Glutamatergic neuron (in vitro differentiated cells): ENCODE measurements around the gene OR56A3. TPM values are rescaled to one million over a fixed set of nuclear protein-coding genes. Genes with fewer than 3 reads are reported as not detected.

Experiments
- DNase-seq: peaks from one replicate; pipeline ENCODE4 v3.0.0; 2022
- H3K27ac Mint-ChIP-seq: one replicate; pipeline ENCODE4 v1.8.0; 2020; ENCODE audit warnings: mild to moderate bottlenecking, mixed read lengths, inconsistent platforms; ENCODE audit not compliant: unreplicated experiment
- H3K27me3 Mint-ChIP-seq: one replicate; pipeline ENCODE4 v1.8.0; 2020; ENCODE audit warnings: mild to moderate bottlenecking, moderate library complexity, mixed read lengths, inconsistent platforms; ENCODE audit not compliant: unreplicated experiment
- H3K36me3 Mint-ChIP-seq: one replicate; pipeline ENCODE4 v1.8.0; 2020; ENCODE audit warnings: mild to moderate bottlenecking, mixed read lengths, inconsistent platforms; ENCODE audit not compliant: unreplicated experiment
- H3K4me1 Mint-ChIP-seq: one replicate; pipeline ENCODE4 v1.8.0; 2020; ENCODE audit warnings: mild to moderate bottlenecking, low read depth, mixed read lengths, inconsistent platforms; ENCODE audit not compliant: unreplicated experiment
- H3K4me3 Mint-ChIP-seq: one replicate; pipeline ENCODE4 v1.8.0; 2020; ENCODE audit warnings: mild to moderate bottlenecking, mixed read lengths, inconsistent platforms; ENCODE audit not compliant: unreplicated experiment
- H3K9me3 Mint-ChIP-seq: one replicate; pipeline ENCODE4 v1.8.0; 2020; ENCODE audit warnings: mild to moderate bottlenecking, moderate library complexity, mixed read lengths, inconsistent platforms; ENCODE audit not compliant: unreplicated experiment
- long read RNA-seq: library from polyadenylated mRNA; unstranded; transcript quantifications from one replicate; pipeline ENCODE4 v2.0.0, GENCODE V29; 2020; ENCODE audit not compliant: unreplicated experiment
- total RNA-seq: library from RNA; stranded (reverse); fragmentation: NEBNext Ultra II Directional; extraction: Animal tissue kit (Norgen Biotek cat#: 25700); gene quantifications from one replicate; pipeline ENCODE4 v1.2.1, GENCODE V29; 2021; ENCODE audit not compliant: unreplicated experiment
- TF ChIP-seq, protein P1 (sequence below): fragments of 200-600 bp; sonication (generic); IDR thresholded peaks from one replicate; pipeline ENCODE4 v1.5.0; 2021; ENCODE audit not compliant: partially characterized antibody, unreplicated experiment

The OR56A3 gene, protein sequence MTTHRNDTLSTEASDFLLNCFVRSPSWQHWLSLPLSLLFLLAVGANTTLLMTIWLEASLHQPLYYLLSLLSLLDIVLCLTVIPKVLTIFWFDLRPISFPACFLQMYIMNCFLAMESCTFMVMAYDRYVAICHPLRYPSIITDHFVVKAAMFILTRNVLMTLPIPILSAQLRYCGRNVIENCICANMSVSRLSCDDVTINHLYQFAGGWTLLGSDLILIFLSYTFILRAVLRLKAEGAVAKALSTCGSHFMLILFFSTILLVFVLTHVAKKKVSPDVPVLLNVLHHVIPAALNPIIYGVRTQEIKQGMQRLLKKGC
- total RNA-seq = not detected
- long read RNA-seq = 0 reads

DNA sequence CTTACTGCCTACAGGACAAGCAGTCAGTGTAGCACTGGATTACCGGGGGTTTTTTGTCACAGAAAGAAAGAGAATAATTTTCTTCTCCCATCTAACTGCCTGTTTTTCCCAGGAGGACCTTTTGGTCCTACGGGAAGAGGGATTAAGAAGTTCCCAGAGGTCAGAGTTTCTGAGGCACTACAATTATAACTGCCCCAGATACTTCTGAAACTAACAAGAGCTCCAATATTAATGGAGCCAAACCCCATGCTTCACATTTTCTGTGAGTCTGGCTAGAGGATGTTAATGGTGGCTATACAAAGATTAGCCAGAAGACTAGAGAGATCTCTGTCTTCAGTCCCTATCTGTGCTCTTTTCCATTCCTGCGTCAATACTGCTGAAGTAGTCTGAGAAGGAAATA lies at the start of gene OR56A3:
OR56A3 (plus strand) TSS at position 301 of the 400 bp plus-strand sequence. CDS start 5,096 bp downstream, outside the sequence.
- Mint-ChIP-seq H3K9me3 (peaks cover 5% of the 10 kb centered on the region), H3K4me3 (no peak within 1 kb of the TSS), H3K27ac (peak within 1 kb of the TSS; percentile 46), H3K36me3 (peaks cover 12% of the 10 kb centered on the region), H3K27me3 (peaks cover 2% of the 10 kb centered on the region), H3K4me1 (peaks cover 2% of the 10 kb centered on the region)
- no peak for DNase-seq
- TF ChIP-seq, protein P1, sequence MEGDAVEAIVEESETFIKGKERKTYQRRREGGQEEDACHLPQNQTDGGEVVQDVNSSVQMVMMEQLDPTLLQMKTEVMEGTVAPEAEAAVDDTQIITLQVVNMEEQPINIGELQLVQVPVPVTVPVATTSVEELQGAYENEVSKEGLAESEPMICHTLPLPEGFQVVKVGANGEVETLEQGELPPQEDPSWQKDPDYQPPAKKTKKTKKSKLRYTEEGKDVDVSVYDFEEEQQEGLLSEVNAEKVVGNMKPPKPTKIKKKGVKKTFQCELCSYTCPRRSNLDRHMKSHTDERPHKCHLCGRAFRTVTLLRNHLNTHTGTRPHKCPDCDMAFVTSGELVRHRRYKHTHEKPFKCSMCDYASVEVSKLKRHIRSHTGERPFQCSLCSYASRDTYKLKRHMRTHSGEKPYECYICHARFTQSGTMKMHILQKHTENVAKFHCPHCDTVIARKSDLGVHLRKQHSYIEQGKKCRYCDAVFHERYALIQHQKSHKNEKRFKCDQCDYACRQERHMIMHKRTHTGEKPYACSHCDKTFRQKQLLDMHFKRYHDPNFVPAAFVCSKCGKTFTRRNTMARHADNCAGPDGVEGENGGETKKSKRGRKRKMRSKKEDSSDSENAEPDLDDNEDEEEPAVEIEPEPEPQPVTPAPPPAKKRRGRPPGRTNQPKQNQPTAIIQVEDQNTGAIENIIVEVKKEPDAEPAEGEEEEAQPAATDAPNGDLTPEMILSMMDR = no peak

DNA sequence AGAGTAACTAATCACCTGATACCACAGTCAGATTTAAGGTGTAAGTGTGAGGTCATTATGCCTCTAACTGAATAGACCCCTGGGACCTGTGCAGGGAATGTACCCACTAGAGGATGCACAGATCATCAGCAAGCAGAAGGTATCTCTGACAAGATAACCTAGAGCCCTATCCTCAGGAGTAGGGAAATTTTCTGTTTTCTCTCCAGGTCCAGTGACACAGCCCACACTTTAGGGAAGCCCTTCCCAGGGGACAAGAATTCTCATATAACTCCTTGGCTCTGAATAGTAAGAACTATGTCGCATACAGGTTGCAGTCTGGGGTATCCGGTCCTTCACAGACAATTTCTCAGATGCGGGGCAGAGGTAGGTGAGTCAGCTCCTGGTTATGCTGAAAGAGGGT lies 49.1 kb upstream of the OR56A3 start, which contains the start of gene OR52E5:
OR52E5 (plus strand) TSS at position 301 of the 400 bp plus-strand sequence. CDS start 7,569 bp downstream, outside the sequence.
- Mint-ChIP-seq H3K4me3 (no peak within 1 kb of the TSS), H3K36me3 (no peaks in the 10 kb centered on the region), H3K27ac (no peak within 1 kb of the TSS), H3K27me3 (no peaks in the 10 kb centered on the region), H3K9me3 (no peaks in the 10 kb centered on the region), H3K4me1 (no peaks in the 10 kb centered on the region)
- DNase-seq = no peak
- TF ChIP-seq, protein P1 = no peak

DNA sequence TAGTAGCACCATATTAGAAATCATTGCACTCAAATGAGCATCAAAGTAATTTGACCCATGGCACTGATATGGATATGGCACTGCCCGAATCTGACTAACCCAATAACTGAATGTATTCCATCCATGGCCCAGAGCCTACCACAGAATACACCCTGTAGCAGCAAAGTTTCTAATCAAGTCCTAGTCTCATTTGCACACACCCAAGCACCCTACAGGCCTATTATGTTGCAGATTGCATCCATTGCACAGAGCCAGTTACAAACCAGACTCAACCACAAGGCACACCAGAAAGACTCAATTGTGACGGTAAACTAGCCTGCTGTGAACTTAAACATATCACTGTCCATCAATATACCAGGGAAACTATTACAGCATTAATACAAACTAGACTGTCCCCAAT lies 42.5 kb upstream of the OR56A3 start:
- Mint-ChIP-seq H3K27me3 (no peaks in the 10 kb centered on the region), H3K4me3 (no peak overlapping the region), H3K4me1 (no peaks in the 10 kb centered on the region), H3K27ac (no peak overlapping the region), H3K36me3 (no peaks in the 10 kb centered on the region), H3K9me3 (no peaks in the 10 kb centered on the region)
- no peak for DNase-seq
- TF ChIP-seq, protein P1 = no peak

DNA sequence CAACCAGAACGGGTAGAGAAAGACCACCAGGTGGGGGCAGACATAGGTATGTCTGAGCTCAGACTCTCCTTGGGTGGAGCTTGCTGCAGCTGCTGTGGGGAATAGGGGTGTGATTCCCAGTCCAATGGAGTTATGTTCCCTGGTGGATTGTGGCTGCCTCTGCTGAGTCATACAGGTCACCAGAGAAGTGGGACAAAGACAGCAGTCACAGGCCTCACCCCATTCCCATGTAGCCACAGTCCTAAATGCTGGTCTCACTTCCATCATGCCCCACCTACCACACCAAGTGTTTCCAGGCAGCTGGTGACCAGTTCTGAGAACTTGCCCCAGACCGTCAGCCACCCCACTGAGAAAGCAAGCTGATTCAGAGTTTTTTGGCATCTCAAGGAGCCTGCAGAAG lies 31.5 kb upstream of the OR56A3 start:
- no peak for DNase-seq
- H3K4me1 Mint-ChIP-seq = no peaks in the 10 kb centered on the region
- peaks cover 3% of the 10 kb centered on the region for H3K27me3 Mint-ChIP-seq
- H3K9me3 Mint-ChIP-seq = peaks cover 2% of the 10 kb centered on the region
- peaks cover 4% of the 10 kb centered on the region for H3K36me3 Mint-ChIP-seq
- TF ChIP-seq, protein P1 = no peak
- H3K4me3 Mint-ChIP-seq = no peak overlapping the region
- no peak overlapping the region for H3K27ac Mint-ChIP-seq

- no peak for DNase-seq
- Mint-ChIP-seq H3K27ac (no peak overlapping the region), H3K9me3 (peaks cover 2% of the 10 kb centered on the region), H3K27me3 (no peaks in the 10 kb centered on the region), H3K4me1 (no peaks in the 10 kb centered on the region), H3K4me3 (no peak overlapping the region), H3K36me3 (peaks cover 11% of the 10 kb centered on the region)
- TF ChIP-seq, protein P1 = no peak
Measured at GRCh38 chr11:5922749-5923426, 19.2 kb upstream of the OR56A3 start.
